GM12892 (cell line): ENCODE measurements around the gene PHAF1.

Source experiments
- POLR2A ChIP-seq: IDR thresholded peaks from 2 replicates; pipeline ENCODE4 v1.6.1; 2011; ENCODE audit warnings: low read depth, low read length, control low read depth
- POLR2AphosphoS5 ChIP-seq: IDR thresholded peaks from 2 replicates; pipeline ENCODE4 v1.6.1; 2011; ENCODE audit warnings: low read depth, low read length, control low read depth

- TF ChIP-seq POLR2A (peak; percentile 84; the same call in 1 of the 2 replicates), POLR2AphosphoS5 (peak; percentile 54; the same call in 1 of the 2 replicates)
Measured at GRCh38 chr16:67191995-67192681, 82.4 kb downstream of the PHAF1 start, which contains the start of gene E2F4.
